ENCODE measurements around the gene FNDC11.

GRCh38 chr20:63529861-63530787, 23.8 kb upstream of the FNDC11 start:
- TF ChIP-seq CTCF (IDR thresholded peaks at IDR 0.05) (no peak), POLR2A (IDR thresholded peaks at IDR 0.05) (no peak)
